Heart left ventricle (tissue), 16 donors: ENCODE measurements around the gene SMIM12. TPM values are rescaled to one million over a fixed set of nuclear protein-coding genes. Genes with fewer than 3 reads are reported as not detected.

ENCODE experiments used
- ATAC-seq, 4 donors: fragments of 200-7000 bp; cut with Tn5 transposase; one replicate each; pipeline ENCODE4 v1.9.1; 2020 to 2022; ENCODE audit warnings: moderate library complexity in 4 of 4, mild to moderate bottlenecking in 3 of 4, moderate number of reproducible peaks in 1 of 4
- DNase-seq, 5 donors: peaks; one replicate each; pipeline ENCODE4 v3.0.0-alpha.2; 2020
- H3K27ac ChIP-seq, 12 donors: fragments of 200-600 bp; sonication (generic) in 4 of 12; one replicate each; pipeline versions ENCODE4 v1.5.0 to v1.8.0; 2016 to 2022; ENCODE audit warnings: mild to moderate bottlenecking in 2 of 12
- H3K27me3 ChIP-seq, 9 donors: fragments of 200-600 bp; sonication (generic) in 2 of 9; one replicate each; pipeline versions ENCODE4 v1.5.1 to v1.8.0; 2016 to 2022; ENCODE audit warnings: mild to moderate bottlenecking in 3 of 9
- H3K36me3 ChIP-seq, 9 donors: fragments of 200-600 bp; sonication (generic) in 2 of 9; one replicate each; pipeline versions ENCODE4 v1.5.0 to v1.8.0; 2018 to 2022; ENCODE audit warnings: mild to moderate bottlenecking in 2 of 9
- H3K4me1 ChIP-seq, 12 donors: fragments of 200-600 bp; sonication (generic) in 4 of 12; one replicate each; pipeline versions ENCODE4 v1.5.0 to v1.8.0; 2016 to 2022; ENCODE audit warnings: mild to moderate bottlenecking in 3 of 12
- H3K4me3 ChIP-seq, 12 donors: fragments of 200-600 bp; sonication (generic) in 4 of 12; one replicate each; pipeline versions ENCODE4 v1.5.0 to v1.8.0; 2017 to 2022; ENCODE audit warnings: mild to moderate bottlenecking in 9 of 12, moderate library complexity in 4 of 12
- H3K9me3 ChIP-seq, 12 donors: fragments of 200-600 bp; sonication (generic) in 4 of 12; one replicate each; pipeline versions ENCODE4 v1.5.0 to v1.8.0; 2016 to 2022; ENCODE audit warnings: mild to moderate bottlenecking in 1 of 12
- POLR2A ChIP-seq, 2 donors: fragments of 450-650 bp; IDR thresholded peaks; one replicate each; pipeline ENCODE4 v1.6.1; 2017; ENCODE audit warnings: antibody characterized with exemption in 2 of 2, mild to moderate bottlenecking in 2 of 2, moderate library complexity in 2 of 2
- WGBS, 4 donors: extraction: QIAGEN DNeasy Blood & Tissue Kit in 2 of 4; methylation state at CpG; one replicate each; pipeline versions ENCODE4 v1.1.5 to v1.1.7; 2013 to 2018; 5-methylcytosine and 5-hydroxymethylcytosine counted together
- intact Hi-C, 10 donors: fragments of 100-400 bp; cut with DNase I; formaldehyde crosslinking; loops; one replicate each; pipeline versions ENCODE4 v1.11.1 to v1.14.2; 2022
- polyA plus RNA-seq, 2 donors: library from polyadenylated mRNA; stranded (reverse); fragments of 200-250 nt; gene quantifications; one replicate each; pipeline ENCODE4 v1.2.3, GENCODE V29; 2013
- total RNA-seq, 9 donors: library from RNA; depleted of rRNA in 2 of 9; stranded (reverse); fragments of >200 nt in 2 of 9; fragmentation: NEBNext Ultra II Directional in 3 of 9; extraction: Animal tissue kit (Norgen Biotek cat#: 25700) in 3 of 9; gene quantifications; one replicate each; pipeline versions ENCODE4 v1.1.0 to v1.2.4, GENCODE V29; 2016 to 2023
- TF ChIP-seq, protein P1 (sequence below), 12 donors: fragments of 200-600 bp; sonication (generic) in 4 of 12; IDR thresholded peaks; one replicate each; pipeline versions ENCODE4 v1.5.0 to v1.8.0; 2018 to 2022; ENCODE audit warnings: antibody characterized with exemption in 12 of 12, mild to moderate bottlenecking in 5 of 12
- donor health status: ischemic (EF 13 %, LVEDD 7.1; RV severe dilation, severe dysfunction).
- donor health status: healthy with polysubstance abuse.
- donor health status: DM: no; HTN: yes; CAD: no.
- donor health status: DM: no; HTN: no; CAD: no.
- donor health status: ischemic (EF 25% LVEDD 6.9; RV normal size, moderate dysfunction).
- donor health status: ischemic (EF 25% LVEDD 5.7; RV mildly dilated, moderate dysfunction).
- donor health status: healthy.
- donor health status: DM: yes; HTN: yes; CAD: no.
- donor health status: ischemic (EF 35%, LVEDD 5.7; RV mildly dilated, moderate dysfunction).
- donor health status: nonischemic (EF 11% LVEDD 7.7; RV severe dilation, severe dysfunction).
- donor health status: DM: yes; HTN: yes; CAD: no.
- donor health status: PGD.
- donor health status: ischemic (EF 29% LVEDD 5.4; RV normal size, mild dysfunction).
- donor health status: nonischemic (EF 23%, LVEDD 6.1; RV moderate dilation, normal function).

The SMIM12 gene
- total and polyA plus RNA-seq, 11 donors, result 16.1 to 98.5 (median 37.8) TPM

DNA sequence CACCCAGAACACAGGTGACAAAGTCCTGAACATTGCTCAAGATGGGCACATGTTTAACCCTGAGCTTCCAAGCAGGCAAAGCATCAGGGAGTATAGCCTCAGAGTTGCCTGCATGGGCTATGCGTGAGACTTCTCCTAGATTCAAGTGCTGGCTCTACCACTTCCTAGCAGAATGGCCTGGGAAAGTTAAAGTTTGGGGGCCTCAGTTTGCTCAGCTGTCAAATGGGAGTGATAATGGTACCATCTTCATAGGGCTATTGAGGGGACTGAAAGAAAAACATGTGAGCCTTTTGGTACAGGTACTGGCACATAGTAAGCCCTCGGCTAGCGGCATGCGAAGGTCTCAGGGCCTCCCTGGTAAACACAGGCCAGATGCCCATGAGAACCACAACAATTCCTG is 28.0 kb upstream of the SMIM12 start:
- TF ChIP-seq, protein P1, sequence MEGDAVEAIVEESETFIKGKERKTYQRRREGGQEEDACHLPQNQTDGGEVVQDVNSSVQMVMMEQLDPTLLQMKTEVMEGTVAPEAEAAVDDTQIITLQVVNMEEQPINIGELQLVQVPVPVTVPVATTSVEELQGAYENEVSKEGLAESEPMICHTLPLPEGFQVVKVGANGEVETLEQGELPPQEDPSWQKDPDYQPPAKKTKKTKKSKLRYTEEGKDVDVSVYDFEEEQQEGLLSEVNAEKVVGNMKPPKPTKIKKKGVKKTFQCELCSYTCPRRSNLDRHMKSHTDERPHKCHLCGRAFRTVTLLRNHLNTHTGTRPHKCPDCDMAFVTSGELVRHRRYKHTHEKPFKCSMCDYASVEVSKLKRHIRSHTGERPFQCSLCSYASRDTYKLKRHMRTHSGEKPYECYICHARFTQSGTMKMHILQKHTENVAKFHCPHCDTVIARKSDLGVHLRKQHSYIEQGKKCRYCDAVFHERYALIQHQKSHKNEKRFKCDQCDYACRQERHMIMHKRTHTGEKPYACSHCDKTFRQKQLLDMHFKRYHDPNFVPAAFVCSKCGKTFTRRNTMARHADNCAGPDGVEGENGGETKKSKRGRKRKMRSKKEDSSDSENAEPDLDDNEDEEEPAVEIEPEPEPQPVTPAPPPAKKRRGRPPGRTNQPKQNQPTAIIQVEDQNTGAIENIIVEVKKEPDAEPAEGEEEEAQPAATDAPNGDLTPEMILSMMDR (IDR thresholded peaks at IDR 0.05), result no peak
- no peak for TF ChIP-seq POLR2A (IDR thresholded peaks at IDR 0.05)
- Histone ChIP-seq H3K27me3 (peaks cover 13 to 53% (median 37%) of the 10 kb centered on the region in 9 donors), H3K36me3 (no peaks in the 10 kb centered on the region), H3K27ac (no peak overlapping the region), H3K9me3 (peaks cover 0 to 13% (median 8%) of the 10 kb centered on the region in 12 donors), H3K4me1 (peaks cover 0 to 15% (median 2%) of the 10 kb centered on the region in 12 donors), H3K4me3 (no peak overlapping the region)
- WGBS, 4 donors, result 92 to 100% (median 94%) methylated on average over 4 of the region's 4 CpGs
- ATAC-seq, result no peak
- DNase-seq, result no peak
- intact Hi-C loops, result no loop called here

DNA sequence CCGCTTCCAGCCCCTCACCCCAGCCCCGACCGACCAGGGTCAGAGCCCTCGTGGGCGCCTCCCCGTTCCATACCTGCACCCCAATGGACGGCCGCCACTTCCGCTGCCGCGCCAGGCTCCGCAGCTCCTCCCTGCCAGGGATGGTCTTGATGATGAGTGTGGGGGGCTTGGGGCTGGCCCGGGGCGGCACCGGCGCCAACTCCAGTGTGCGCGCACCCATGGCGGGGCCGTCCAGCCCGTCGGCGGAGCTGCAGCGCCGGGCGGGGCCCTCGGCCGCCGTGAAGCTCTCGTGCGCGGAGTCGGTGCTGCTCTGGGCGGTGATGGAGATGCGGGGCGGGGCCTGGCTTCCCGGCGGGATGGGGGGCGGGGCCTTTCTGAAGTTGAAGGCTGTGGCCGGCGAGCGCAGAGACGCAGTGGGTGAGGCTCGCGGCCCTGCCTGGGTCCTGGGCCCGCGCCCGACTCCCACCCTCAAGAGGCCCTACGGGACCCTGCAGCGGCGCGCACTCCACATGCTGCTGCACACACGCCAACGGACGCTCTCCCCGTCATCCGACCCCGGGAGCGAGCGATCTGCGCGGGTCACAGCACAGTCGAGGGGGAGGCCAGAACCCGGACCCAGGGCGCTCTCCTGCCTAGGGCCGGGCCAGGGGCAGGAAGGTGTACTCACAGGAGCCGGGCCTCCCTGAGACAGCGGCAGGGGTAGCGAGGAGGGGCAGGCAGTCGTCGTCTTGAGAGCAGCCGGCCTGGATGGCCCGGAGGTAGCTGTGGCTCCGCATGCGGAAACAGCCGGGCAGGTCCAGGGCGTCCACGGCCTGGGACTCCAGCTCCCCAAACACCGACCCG is 26.1 kb upstream of the SMIM12 start:
- intact Hi-C loops, result no loop called here
- H3K4me1 ChIP-seq, result peaks cover 0 to 15% (median 2%) of the 10 kb centered on the region in 12 donors

DNA sequence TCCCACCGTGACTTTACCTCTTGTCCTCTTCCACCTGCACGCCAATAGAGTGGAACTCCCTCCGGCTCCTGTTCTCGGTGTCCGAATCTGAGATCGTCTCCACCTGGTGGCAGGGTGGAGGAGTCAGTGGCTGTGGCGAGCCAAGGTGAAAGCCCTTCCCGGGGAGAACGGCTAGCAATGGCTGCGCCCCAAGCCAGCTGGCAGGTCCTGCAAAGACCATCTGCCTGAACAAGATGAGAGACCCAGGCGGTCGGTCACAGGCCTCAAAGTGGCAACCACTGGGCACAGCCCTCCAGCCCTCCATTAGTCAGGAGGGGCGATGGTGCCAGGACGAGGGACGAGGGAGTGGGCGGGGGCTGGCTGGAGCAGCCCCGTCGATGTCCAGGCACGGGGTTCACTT is 25.4 kb upstream of the SMIM12 start:
- H3K9me3 ChIP-seq, result peaks cover 0 to 7% (median 0%) of the 10 kb centered on the region in 12 donors
- WGBS, 4 donors, result 19 to 29% (median 20%) methylated on average over 8 to 19 of the region's 19 CpGs
- no peak for TF ChIP-seq POLR2A (IDR thresholded peaks at IDR 0.05)
- TF ChIP-seq, protein P1 (IDR thresholded peaks at IDR 0.05), result no peak
- intact Hi-C loops, result no loop called here
- H3K4me3 ChIP-seq, result peak overlapping the region in 4 of 12 donors; percentile 40 to 55 (median 47)
- ATAC-seq (peak in 1 of 4 donors; percentile 18), DNase-seq (no peak)
- H3K36me3 ChIP-seq, result no peaks in the 10 kb centered on the region
- peaks cover 0 to 15% (median 2%) of the 10 kb centered on the region in 12 donors for H3K4me1 ChIP-seq
- H3K27ac ChIP-seq, result no peak overlapping the region
- peaks cover 13 to 60% (median 43%) of the 10 kb centered on the region in 9 donors for H3K27me3 ChIP-seq

More for the DNA sequence above, 26.1 kb upstream of the SMIM12 start:
- Histone ChIP-seq H3K27me3 (peaks cover 13 to 58% (median 43%) of the 10 kb centered on the region in 9 donors), H3K36me3 (no peaks in the 10 kb centered on the region), H3K9me3 (peaks cover 0 to 7% (median 0%) of the 10 kb centered on the region in 12 donors), H3K4me3 (peak overlapping the region in 11 of 12 donors; percentile 3 to 55 (median 43)), H3K27ac (no peak overlapping the region)
- ATAC-seq (peak in 3 of 4 donors; percentile 62 to 90 (median 77)), DNase-seq (peak; percentile 53 to 77 (median 55))
- 0 to 5% (median 2%) methylated on average over 14 to 80 of the region's 80 CpGs for WGBS, 4 donors
- TF ChIP-seq POLR2A (IDR thresholded peaks at IDR 0.05), result no peak
- TF ChIP-seq, protein P1 (IDR thresholded peaks at IDR 0.05), result no peak

DNA sequence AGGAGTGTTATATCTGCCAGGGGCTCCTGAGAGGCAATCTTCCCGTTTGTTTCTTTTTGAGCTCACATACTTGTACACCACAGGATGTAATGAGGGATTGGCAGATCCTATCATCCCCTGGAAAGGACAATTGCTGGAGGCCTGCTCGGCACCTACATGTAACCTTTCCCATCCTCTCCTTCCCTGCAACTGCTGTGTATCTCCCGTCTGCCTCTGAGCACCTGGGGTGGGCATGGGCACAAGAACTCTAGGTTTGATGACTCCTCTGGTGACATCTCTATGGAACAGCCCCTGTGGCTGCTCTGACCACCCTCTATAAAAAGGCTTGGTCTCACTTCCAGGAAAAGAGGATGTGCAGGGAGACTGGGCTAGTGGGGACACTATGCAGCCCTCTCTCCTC is 25.0 kb upstream of the SMIM12 start:
- no peak overlapping the region for H3K4me3 ChIP-seq
- H3K4me1 ChIP-seq, result peaks cover 0 to 15% (median 2%) of the 10 kb centered on the region in 12 donors
- peaks cover 13 to 64% (median 43%) of the 10 kb centered on the region in 9 donors for H3K27me3 ChIP-seq
- no peak for TF ChIP-seq POLR2A (IDR thresholded peaks at IDR 0.05)
- TF ChIP-seq, protein P1 (IDR thresholded peaks at IDR 0.05), result no peak
- H3K27ac ChIP-seq, result no peak overlapping the region
- no peaks in the 10 kb centered on the region for H3K36me3 ChIP-seq
- WGBS, 4 donors, result 54 to 69% (median 62%) methylated on average over 3 of the region's 3 CpGs
- peaks cover 0 to 7% (median 0%) of the 10 kb centered on the region in 12 donors for H3K9me3 ChIP-seq
- DNase-seq, result no peak
- ATAC-seq, result no peak
- intact Hi-C loops, result no loop called here
